Measurements from ENCODE around the gene TRAPPC3. TPM values are rescaled to one million over a fixed set of nuclear protein-coding genes. Genes with fewer than 3 reads are reported as not detected.
A peak's percentile ranks its signal among the peaks of the same experiment; 100 is the strongest.
"Not testable (repeated sequence)": the region's sequence is repeated elsewhere in the genome, so short reads cannot be mapped to it uniquely, and the experiment has no call there.

Gene TRAPPC3
- 100 to 1,000 TPM in 1 of 4 donors, 10 to 100 TPM in 3; 76.3 to 104 (median 83.2) TPM for total RNA-seq

DNA sequence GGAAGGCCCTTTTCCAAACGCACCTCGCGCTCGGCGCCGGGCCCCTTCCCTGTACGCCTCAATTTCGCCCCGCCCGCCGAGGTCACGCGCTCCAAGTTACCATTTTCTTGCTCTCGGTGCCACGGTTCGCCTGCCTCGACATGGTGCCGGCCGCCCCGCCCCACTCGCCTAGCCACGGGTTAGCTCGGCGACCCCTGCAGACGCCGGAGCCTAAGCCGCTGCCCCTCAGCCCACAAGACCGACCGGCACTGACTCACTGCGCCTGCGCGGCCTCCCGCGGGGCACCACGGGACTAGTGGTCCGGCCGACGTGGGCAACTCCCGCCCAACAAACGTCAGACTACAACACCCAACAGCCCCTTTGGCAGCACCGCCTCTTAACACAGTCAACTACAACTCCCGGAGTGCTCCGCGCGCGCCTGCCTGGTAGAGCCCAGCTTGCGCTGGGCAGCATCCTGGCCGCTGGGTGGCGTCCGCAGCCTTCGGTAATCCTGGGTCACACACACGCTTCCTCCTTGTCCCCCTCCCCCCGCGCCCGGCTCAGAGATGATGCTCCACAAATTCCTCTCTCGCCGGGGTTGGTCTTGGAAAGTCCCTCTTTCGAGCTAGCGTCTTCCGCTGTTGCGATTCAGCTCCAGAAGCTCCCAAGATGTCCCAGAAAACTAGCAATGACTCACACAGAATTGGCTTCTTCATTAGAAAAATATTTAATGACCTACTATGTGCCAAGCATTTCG, at the start of gene TRAPPC3:
TSS of gene TRAPPC3 (minus strand) at position 250 of the 736 bp plus-strand sequence. CDS start at position 142, 108 bp downstream.
- DNase-seq (ENCODE audit: low spot score) (peak; percentile 98), ATAC-seq (ENCODE audit: low FRiP score) (peak; percentile 97)
- TF ChIP-seq, protein P1, sequence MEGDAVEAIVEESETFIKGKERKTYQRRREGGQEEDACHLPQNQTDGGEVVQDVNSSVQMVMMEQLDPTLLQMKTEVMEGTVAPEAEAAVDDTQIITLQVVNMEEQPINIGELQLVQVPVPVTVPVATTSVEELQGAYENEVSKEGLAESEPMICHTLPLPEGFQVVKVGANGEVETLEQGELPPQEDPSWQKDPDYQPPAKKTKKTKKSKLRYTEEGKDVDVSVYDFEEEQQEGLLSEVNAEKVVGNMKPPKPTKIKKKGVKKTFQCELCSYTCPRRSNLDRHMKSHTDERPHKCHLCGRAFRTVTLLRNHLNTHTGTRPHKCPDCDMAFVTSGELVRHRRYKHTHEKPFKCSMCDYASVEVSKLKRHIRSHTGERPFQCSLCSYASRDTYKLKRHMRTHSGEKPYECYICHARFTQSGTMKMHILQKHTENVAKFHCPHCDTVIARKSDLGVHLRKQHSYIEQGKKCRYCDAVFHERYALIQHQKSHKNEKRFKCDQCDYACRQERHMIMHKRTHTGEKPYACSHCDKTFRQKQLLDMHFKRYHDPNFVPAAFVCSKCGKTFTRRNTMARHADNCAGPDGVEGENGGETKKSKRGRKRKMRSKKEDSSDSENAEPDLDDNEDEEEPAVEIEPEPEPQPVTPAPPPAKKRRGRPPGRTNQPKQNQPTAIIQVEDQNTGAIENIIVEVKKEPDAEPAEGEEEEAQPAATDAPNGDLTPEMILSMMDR (IDR thresholded peaks at IDR 0.05): peak in 2 of 3 donors; percentile 52 to 91

DNA sequence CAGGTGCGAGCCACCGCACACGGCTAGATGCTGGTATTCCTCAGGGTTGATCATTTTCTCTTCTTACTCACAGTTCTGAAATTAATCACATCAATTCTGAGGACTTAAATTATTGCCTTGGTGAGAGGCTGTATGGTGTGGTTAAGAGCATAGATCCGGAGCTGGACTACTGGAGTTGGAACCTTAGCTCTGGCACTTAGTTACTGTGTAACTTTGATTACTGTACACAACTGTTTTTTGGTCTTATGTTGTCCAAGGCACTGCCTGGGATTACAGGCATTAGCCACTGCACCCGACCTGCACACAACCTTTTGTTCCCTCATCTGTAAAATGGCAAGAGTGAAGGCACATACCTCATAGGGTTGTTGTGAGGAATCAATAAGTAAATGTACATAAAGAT, 49.4 kb upstream of the TRAPPC3 start:
- DNase-seq (ENCODE audit: low spot score): no peak
- ATAC-seq (ENCODE audit: low FRiP score): no peak
- TF ChIP-seq, protein P1 (IDR thresholded peaks at IDR 0.05): no peak

DNA sequence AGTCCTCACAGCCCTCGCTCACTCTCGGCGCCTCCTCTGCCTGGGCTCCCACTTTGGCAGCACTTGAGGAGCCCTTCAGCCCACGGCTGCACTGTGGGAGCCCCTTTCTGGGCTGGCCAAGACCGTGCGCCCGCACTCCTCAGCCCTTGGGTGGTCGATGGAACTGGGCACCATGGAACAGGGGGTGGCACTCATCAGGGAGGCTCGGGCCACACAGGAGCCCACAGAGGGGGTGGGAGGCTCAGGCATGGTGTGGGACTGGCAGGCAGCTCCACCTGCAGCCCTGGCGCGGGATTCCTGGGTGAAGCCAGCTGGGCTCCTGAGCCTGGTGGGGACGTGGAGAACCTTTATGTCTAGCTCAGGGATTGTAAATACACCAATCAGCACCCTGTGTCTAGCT, 47.5 kb upstream of the TRAPPC3 start:
- not testable (repeated sequence) for ATAC-seq (ENCODE audit: low FRiP score)

GRCh38 chr1:36187800-36188593, 38.7 kb upstream of the TRAPPC3 start:
- DNase-seq (ENCODE audit: low spot score) (peak; percentile 59), ATAC-seq (ENCODE audit: low FRiP score) (peak; percentile 97)
- TF ChIP-seq, protein P1 (IDR thresholded peaks at IDR 0.05): peak in 2 of 3 donors; percentile 30 to 82

More for the DNA sequence above, 47.5 kb upstream of the TRAPPC3 start:
- DNase-seq (ENCODE audit: low spot score): not testable (repeated sequence)

DNA sequence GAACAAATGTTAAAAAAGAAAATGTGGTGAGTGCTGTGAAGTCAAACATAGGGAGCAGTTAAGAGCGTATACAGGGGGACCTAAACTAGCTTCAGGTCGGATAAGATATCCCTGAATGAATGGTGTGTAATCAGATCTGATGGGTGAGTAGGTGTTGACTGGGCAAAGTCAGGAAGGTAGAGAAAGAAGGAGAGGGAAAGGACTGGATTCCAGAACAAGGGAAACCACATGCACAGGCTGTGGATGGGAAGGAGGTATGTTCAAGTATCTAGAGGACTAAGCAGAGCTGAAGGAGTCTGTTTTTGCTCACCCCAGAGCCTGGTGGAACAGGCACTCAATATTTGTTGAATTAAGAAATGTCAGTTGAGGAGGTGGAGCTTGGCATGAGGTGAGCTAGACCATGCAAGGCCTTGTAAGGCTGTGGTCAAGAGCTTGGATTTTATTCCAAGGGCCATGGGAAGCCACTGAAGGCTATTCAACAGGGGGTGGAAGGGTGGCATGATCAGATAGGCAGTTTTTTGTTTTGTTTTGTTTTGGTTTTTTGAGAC, 34.1 kb upstream of the TRAPPC3 start:
- no peak for DNase-seq (ENCODE audit: low spot score)
- TF ChIP-seq, protein P1 (IDR thresholded peaks at IDR 0.05): no peak
- ATAC-seq (ENCODE audit: low FRiP score): no peak

DNA sequence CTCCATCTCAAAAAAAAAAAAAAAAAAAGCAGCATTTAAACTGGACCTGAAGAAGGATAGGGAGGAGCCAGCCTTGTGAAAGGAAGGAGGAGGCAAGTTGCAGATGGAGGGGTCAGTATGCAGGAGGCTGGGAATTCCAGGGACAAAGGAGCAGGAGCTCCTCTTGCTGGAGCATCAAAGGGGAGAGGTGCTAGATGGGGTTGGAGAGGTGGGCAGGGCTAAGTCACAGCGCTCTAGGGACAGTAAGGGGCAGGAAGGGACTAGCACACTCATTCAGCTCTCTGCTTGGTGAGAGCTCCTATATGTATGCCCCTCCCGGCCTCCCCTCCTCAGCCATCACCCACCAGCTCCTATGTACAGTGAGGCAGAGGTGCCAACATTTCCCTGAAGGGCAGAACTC, 33.4 kb upstream of the TRAPPC3 start:
- TF ChIP-seq, protein P1 (IDR thresholded peaks at IDR 0.05): no peak
- DNase-seq (ENCODE audit: low spot score): no peak
- ATAC-seq (ENCODE audit: low FRiP score): no peak

GRCh38 chr1:36179220-36179600, 29.9 kb upstream of the TRAPPC3 start:
- no peak for DNase-seq (ENCODE audit: low spot score)
- TF ChIP-seq, protein P1 (IDR thresholded peaks at IDR 0.05): no peak
- no peak for ATAC-seq (ENCODE audit: low FRiP score)
